Stimulated activated CD4-positive, alpha-beta T cell treated with anti-CD3 and anti-CD28 coated beads, Interleukin-4, amount 100 ng/mL, for 24 hours (primary cell): ENCODE results near the gene NHLRC2.

Experiments
- DNase-seq: peaks from one replicate; pipeline ENCODE4 v3.0.0-alpha.2; 2020

Gene NHLRC2

DNA sequence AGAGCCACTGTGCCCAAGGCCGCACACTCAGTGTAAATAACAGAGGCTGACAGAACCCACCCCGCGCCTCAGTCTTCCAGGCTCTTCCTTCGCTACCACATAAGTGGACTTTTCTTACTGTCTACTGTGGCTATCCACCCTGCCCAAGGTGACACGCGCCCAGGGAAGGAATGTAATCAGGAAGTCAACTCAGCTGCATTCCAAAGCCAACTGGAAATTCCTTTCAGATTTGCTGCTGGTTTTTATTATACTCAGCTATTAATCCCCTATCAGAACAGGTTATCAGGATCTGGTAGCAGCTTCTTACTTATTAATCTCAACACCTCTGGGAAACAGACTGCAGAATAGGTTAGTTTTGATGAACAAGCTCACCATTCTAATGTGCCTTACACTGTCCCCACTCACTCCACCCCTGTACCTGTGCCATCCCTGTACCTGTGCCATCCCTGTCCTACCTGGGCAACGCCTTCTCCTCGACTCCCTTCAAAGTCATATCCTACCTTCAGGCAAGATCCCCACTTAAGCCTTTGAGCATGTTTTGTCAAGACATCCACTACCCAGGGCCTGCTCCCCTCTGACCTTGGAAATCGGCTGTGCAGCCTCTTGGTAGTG is 90.7 kb downstream of the NHLRC2 start:
- no peak for DNase-seq

DNA sequence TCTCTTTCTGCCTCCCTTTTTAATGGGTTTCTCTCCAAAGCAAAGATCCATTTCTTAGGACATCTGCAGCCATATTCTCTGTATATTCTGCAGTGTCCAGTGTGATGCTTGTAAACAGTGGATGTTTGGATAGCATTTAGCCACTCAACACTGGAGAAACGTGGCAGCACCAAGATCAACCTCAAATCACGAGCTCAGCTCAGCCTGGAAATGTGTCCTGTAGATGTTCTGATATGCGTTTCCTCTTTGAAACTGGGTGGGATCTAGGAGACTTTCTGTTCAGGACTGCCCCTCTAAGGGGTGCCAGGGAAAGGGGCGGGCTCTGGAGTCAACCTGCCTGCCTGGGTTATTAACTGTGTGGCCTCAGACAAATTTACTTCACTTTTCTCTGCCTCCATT is 91.2 kb downstream of the NHLRC2 start:
- DNase-seq, result no peak

GRCh38 chr10:113947184-113948041 is 93.0 kb downstream of the NHLRC2 start:
- no peak for DNase-seq

GRCh38 chr10:113948048-113948447 is 93.6 kb downstream of the NHLRC2 start:
- DNase-seq, result no peak

DNA sequence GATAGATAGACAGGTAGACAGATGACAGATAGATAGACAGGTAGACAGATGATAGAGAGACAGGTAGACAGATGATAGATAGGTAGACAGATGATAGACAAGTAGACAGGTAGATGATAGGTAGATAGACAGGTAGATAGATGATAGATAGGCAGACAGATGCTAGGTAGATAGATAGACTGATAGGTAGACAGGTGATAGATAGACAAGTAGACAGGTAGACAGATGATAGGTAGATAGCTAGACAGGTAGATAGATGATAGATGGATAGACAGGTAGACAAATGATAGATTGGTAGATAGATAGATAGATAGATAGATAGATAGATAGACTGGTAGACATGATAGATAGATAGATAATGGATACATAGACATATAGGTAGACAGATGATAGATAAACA is 95.8 kb downstream of the NHLRC2 start:
- DNase-seq, result no peak

- no peak for DNase-seq
These were observed 99.2 kb downstream of the NHLRC2 start for GRCh38 chr10:113953505-113954272.

DNA sequence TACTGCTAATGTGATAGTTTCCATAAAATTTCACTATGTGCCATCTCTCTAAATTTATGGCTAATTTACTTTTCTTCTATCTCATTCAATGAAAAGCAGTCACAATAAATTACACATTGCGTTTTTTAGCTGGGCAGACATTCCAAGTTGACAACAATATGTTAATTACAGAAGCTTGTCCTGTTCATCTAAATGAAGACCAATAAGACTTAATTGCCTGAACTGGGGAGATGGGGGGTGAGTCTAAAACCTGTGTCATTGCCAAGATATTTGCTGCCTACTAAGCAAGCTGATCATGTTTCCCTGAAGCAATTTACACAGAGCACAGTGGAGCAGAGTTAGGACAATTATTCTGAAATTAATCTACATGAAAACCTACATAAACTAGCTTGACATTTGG is 99.9 kb downstream of the NHLRC2 start:
- DNase-seq, result no peak

GRCh38 chr10:113957013-113957412 is 102.6 kb downstream of the NHLRC2 start:
- DNase-seq, result no peak

GRCh38 chr10:113958631-113959382 is 104.3 kb downstream of the NHLRC2 start:
- peak; percentile 30 for DNase-seq

GRCh38 chr10:113959383-113959760 is 104.9 kb downstream of the NHLRC2 start:
- DNase-seq, result no peak

DNA sequence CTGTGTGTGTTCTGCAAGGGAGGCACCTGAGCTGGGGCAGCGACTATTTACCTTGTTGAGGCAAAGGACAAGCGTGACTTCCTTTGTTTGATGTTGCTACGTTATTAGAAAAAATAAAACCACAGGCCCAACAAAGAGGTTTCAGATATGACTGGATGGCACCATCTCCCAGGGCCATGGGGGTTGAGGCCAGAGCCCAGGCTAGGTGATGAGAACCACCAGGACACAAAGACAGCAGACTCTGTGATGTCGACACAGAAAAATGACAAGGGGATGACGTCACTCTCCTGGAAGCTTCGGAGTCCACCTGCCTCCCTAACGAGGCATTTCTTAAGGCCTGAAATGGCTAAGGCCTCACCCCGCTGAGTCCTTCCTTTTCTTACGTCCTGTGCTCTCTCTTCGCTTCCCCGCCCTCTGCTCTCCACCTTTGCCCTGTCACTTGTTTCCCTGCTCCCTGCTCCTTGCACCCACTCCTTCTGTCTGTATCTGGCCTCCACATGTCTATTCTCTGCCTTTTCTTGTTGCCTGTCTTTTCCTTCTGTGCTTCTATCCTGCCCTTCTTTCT is 106.2 kb downstream of the NHLRC2 start:
- DNase-seq, result peak; percentile 19

DNA sequence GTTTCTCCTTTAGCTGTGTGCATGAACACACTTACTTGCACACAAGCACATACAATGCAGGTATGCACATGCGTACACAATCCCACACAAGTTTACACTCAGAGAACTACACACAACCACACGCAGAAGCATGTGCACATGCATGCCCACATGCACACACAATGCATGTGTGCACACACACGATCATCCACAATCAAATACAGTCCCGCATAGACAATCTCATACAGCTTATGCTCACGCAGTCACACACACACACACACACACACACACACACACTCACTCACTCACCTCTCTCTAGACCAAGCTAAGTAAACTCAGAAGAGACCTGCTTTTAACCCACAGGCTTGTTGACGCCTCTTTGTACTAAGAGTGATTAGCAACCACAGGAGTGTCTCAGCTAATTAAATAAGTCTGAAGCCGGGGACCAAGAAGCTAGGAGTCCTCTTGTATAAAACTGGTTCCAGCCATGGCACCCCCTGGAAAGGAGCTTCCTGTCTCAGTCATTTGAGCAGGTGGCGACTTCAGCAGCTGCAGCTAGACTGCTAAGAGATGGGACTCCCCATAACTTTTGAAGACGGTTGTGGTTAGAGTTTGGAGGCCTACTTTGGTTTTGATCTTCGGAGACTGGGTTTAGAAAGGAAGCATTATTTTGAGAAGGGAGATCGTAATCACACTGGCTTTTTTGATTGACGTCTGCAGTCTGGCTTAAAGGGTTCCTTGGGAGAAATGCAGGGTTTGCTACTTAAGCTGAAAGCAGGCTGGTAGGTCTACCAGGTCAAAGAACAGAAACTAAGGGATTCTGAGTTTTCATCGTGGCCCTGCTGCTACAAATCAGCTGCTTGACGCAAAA is 106.9 kb downstream of the NHLRC2 start:
- peak; percentile 52 for DNase-seq

GRCh38 chr10:113965077-113965476 is 110.6 kb downstream of the NHLRC2 start:
- DNase-seq, result no peak

- no peak for DNase-seq
These were observed 111.2 kb downstream of the NHLRC2 start for GRCh38 chr10:113965683-113966082.
